Measurements from ENCODE around the gene PCDH12.

GRCh38 chr5:141958546-141959172, 657 bp upstream of the PCDH12 start:
- TF ChIP-seq FOXJ3 (CRISPR knock-in tag; IDR thresholded peaks at IDR 0.05): no peak
- no peak for TF ChIP-seq REST (IDR thresholded peaks at IDR 0.05; ENCODE audit: low read depth, low read length)
- no peak for TF ChIP-seq USF1 (IDR thresholded peaks at IDR 0.05; ENCODE audit: borderline replicate concordance, low read depth)
- no peak for TF ChIP-seq CTCF (IDR thresholded peaks at IDR 0.05)
- no peak for TF ChIP-seq MAX (IDR thresholded peaks at IDR 0.05; ENCODE audit: low read depth)
- no peak for TF ChIP-seq EZH2phosphoT487 (IDR thresholded peaks at IDR 0.05; ENCODE audit: borderline replicate concordance, low read depth)
- TF ChIP-seq POLR2AphosphoS5 (IDR thresholded peaks at IDR 0.05; ENCODE audit: low read depth, low read length): no peak
- no peak for TF ChIP-seq RXRA (IDR thresholded peaks at IDR 0.05; ENCODE audit: borderline replicate concordance, low read depth)
- TF ChIP-seq TCF12 (IDR thresholded peaks at IDR 0.05): no peak
- TF ChIP-seq MEF2A (IDR thresholded peaks at IDR 0.05; ENCODE audit: borderline replicate concordance, low read depth): no peak
- TF ChIP-seq NFIC (IDR thresholded peaks at IDR 0.05; ENCODE audit: borderline replicate concordance): no peak
- no peak for TF ChIP-seq FOSL2 (IDR thresholded peaks at IDR 0.05; ENCODE audit: borderline replicate concordance, low read depth)
- no peak for TF ChIP-seq TAF1 (IDR thresholded peaks at IDR 0.05; ENCODE audit: borderline replicate concordance, low read depth, low read length)

Measured in SK-N-SH (cell line).